Activated CD8-positive, alpha-beta T cell treated with anti-CD3 and anti-CD28 coated beads for 36 hours (primary cell): Measurements from ENCODE around the gene NPRL2. TPM values are rescaled to one million over a fixed set of nuclear protein-coding genes. Genes with fewer than 3 reads are reported as not detected.

Source experiments
- ATAC-seq: fragments of 200-7000 bp; cut with Tn5 transposase; one replicate; pipeline ENCODE4 v1.10.0; 2021; ENCODE audit warnings: mild to moderate bottlenecking, moderate library complexity
- CTCF ChIA-PET: fragments of 350-600 bp; sonication (Branson Sonifier 250); formaldehyde crosslinking; loops from one replicate; lab custom pipeline; 2021; ENCODE audit warnings: antibody characterized with exemption; lab: Charles Lee
- POLR2A ChIA-PET: fragments of 350-600 bp; sonication (Branson Sonifier 250); formaldehyde crosslinking; loops from one replicate; lab custom pipeline; 2021; ENCODE audit warnings: antibody characterized with exemption; lab: Charles Lee
- DNase-seq: peaks from one replicate; pipeline ENCODE4 v3.0.0-alpha.2; 2020
- H3K27ac Mint-ChIP-seq: one replicate; pipeline ENCODE4 v1.8.0; 2021; ENCODE audit warnings: mild to moderate bottlenecking, mixed read lengths
- H3K27me3 Mint-ChIP-seq: one replicate; pipeline ENCODE4 v1.8.0; 2021; ENCODE audit warnings: mixed read lengths
- H3K36me3 Mint-ChIP-seq: one replicate; pipeline ENCODE4 v1.8.0; 2021; ENCODE audit warnings: low read depth, mixed read lengths
- H3K4me1 Mint-ChIP-seq: one replicate; pipeline ENCODE4 v1.8.0; 2021; ENCODE audit warnings: low read depth, mixed read lengths
- H3K4me3 Mint-ChIP-seq: one replicate; pipeline ENCODE4 v1.8.0; 2021; ENCODE audit warnings: mild to moderate bottlenecking, moderate library complexity, mixed read lengths
- H3K9me3 Mint-ChIP-seq: one replicate; pipeline ENCODE4 v1.8.0; 2021; ENCODE audit warnings: mixed read lengths
- CTCF ChIP-seq: fragments of 200-600 bp; IDR thresholded peaks from one replicate; pipeline ENCODE4 v1.8.0; 2022; ENCODE audit warnings: antibody characterized with exemption, mild to moderate bottlenecking
- intact Hi-C: fragments of 100-400 bp; cut with micrococcal nuclease; formaldehyde crosslinking; loops from one replicate; pipeline ENCODE4 v1.10.0; 2022
- total RNA-seq, 2 experiments: library from RNA; stranded (reverse); gene quantifications; one replicate each; pipeline ENCODE4 v1.2.3, GENCODE V29; 2021

NPRL2 gene
- total RNA-seq, 2 experiments from 2014 or later = 41.3 to 44.7 TPM

DNA sequence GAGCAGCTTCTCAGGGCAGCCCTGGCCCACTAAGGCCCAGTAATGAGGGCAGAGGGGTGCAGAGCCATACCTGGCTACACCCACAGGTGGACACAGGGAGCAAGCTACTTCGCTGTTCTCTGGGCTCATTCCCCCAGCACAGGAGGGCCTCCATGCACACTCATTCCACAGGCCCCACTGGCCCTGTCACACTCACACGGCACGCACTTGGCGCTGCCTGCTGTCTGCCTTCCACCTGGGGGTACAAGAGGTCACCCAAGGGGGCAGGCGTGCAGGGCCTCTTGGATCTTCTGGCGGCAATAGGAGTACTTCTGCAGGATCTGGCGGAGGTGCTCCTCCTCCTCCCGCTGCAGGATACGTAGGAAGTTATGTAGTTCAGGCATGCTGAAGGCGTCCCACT, 20.2 kb downstream of the NPRL2 start:
- H3K27me3 Mint-ChIP-seq = no peaks in the 10 kb centered on the region
- H3K4me3 Mint-ChIP-seq = no peak overlapping the region
- DNase-seq (no peak), ATAC-seq (no peak)
- POLR2A ChIA-PET = interaction anchor here (1.0 to 10.9 kb wide), 4 partner anchors 10 to 38 kb away, joined by 3 to 126 read pairs (median 4); partner anchors contain the start of genes HYAL2, IFRD2, RASSF1 and ZMYND10
- TF ChIP-seq CTCF = no peak
- intact Hi-C loops = no loop called here
- no peak overlapping the region for H3K27ac Mint-ChIP-seq
- H3K36me3 Mint-ChIP-seq = peaks cover 49% of the 10 kb centered on the region
- CTCF ChIA-PET = interaction anchor here (2.8 kb wide), 1 partner anchor 84 kb away, joined by 9 read pairs; no protein-coding TSS in a partner anchor
- no peaks in the 10 kb centered on the region for H3K9me3 Mint-ChIP-seq
- H3K4me1 Mint-ChIP-seq = peaks cover 32% of the 10 kb centered on the region

DNA sequence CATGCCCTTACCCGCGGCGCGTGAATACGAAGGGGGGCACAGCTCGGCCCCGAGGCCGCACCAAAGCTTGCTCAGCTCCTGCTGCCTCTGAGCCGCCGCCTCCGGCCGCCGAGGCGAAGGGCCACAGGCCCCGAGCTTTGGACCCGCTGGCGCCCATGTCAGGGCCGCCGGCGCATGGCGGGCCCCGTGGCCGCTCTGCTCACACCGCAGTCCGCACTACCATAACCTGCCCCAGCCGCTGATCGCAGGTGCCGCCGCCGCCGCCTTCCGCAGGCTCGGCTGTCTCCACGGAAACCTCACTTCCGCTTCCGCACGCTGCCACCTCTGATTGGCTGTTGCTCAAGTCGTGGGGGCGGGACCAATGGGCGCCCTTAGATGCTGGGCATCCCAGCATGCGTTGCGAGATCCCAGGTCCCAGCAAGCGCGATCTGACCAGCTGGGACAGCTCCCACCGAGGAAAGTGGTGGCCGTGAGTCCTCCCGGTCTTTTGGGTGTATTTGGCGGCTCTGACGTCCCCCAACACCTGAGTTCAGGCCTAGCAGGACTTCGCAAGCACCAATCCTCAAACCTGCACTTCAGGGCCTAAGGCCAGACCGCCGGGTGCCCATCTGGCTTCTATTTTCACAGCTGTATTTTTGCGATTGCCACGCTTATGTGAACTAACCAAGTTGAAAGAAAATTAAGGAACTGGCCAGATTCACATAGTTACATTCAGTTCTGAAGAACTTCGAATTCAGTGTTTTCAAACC, 22.5 kb downstream of the NPRL2 start, which contains the start of gene TUSC2:
Gene TUSC2 (minus strand): TSS at position 281 of the 749 bp plus-strand sequence. CDS start 124 bp downstream, at position 157.
- DNase-seq (peak; percentile 99), ATAC-seq (peak; percentile 94)
- intact Hi-C loops = no loop called here
- ChIA-PET CTCF (interaction anchor here (0.7 to 2.8 kb wide), 8 partner anchors 8 to 101 kb away, joined by 3 to 17 read pairs (median 7); partner anchors contain the start of genes HYAL3 and NAA80), POLR2A (interaction anchor here (0.8 to 3.2 kb wide), 12 partner anchors 8 to 52 kb away, joined by 3 to 51 read pairs (median 3); partner anchors contain the start of genes RASSF1 and ZMYND10)
- peaks cover 31% of the 10 kb centered on the region for H3K36me3 Mint-ChIP-seq
- no peaks in the 10 kb centered on the region for H3K9me3 Mint-ChIP-seq
- no peaks in the 10 kb centered on the region for H3K27me3 Mint-ChIP-seq
- H3K27ac Mint-ChIP-seq = peak within 1 kb of the TSS; percentile 72
- H3K4me1 Mint-ChIP-seq = peaks cover 19% of the 10 kb centered on the region
- H3K4me3 Mint-ChIP-seq = peak within 1 kb of the TSS; percentile 81
- TF ChIP-seq CTCF = no peak

DNA sequence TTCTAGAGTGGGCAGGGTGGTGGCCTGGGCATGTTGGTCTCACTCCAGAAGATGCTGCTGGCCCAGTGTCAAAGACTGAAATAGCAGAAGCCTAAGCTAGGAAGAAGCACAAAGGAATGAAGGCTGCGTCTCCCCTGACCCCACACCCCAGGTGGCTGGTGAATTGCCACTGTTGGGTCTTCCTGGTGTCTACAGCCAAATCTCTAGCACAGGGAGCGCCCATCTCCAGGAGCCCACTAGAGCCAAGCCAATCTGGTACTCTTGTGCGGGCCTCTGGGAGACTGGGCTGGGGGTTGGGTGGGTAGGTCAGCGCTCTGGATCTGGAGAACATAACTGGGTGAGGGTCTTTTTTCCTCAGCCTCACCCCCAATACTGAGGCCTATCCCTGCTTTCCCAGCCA, 23.4 kb downstream of the NPRL2 start:
- ChIA-PET CTCF (interaction anchor here (0.8 to 2.0 kb wide), 6 partner anchors 7 to 28 kb away, joined by 3 to 17 read pairs (median 7); partner anchors contain the start of genes HYAL3 and NAA80), POLR2A (interaction anchor here (1.0 to 3.2 kb wide), 7 partner anchors 8 to 51 kb away, joined by 3 to 51 read pairs (median 3); partner anchors contain the start of gene ZMYND10)
- H3K27me3 Mint-ChIP-seq = no peaks in the 10 kb centered on the region
- no peak for DNase-seq
- intact Hi-C loops = no loop called here
- peaks cover 23% of the 10 kb centered on the region for H3K36me3 Mint-ChIP-seq
- no peak for ATAC-seq
- H3K9me3 Mint-ChIP-seq = no peaks in the 10 kb centered on the region
- H3K4me1 Mint-ChIP-seq = peaks cover 22% of the 10 kb centered on the region
- H3K4me3 Mint-ChIP-seq = peak overlapping the region; percentile 81
- no peak for TF ChIP-seq CTCF
- H3K27ac Mint-ChIP-seq = peak overlapping the region; percentile 71

DNA sequence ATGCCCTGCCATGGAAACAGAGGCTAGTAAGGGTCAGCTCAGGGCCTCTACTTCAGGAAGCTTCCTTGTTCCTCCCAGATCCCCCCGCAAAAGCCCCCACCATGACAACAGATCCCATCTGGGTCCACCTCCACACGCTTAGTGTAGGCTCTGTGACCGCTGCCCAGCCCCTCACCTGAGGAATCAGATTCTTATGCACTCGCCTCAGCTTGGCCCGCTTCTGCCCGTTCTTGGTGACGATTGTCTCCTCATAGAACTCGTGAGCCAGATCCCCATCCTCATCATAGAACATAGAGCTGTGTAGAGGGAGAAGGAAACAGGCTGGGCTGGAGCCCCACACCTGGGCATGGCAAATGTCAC, 24.4 kb downstream of the NPRL2 start:
- no peaks in the 10 kb centered on the region for H3K9me3 Mint-ChIP-seq
- peaks cover 13% of the 10 kb centered on the region for H3K36me3 Mint-ChIP-seq
- no peaks in the 10 kb centered on the region for H3K27me3 Mint-ChIP-seq
- ChIA-PET CTCF (interaction anchor here (0.6 to 1.2 kb wide), 2 partner anchors 27 to 79 kb away, joined by 3 read pairs; partner anchors contain the start of genes HYAL3 and NAA80), POLR2A (interaction anchor here (13.4 kb wide), 1 partner anchor 10 kb away, joined by 126 read pairs; the partner anchor contains the start of gene RASSF1)
- H3K27ac Mint-ChIP-seq = no peak overlapping the region
- DNase-seq (no peak), ATAC-seq (no peak)
- intact Hi-C loops = no loop called here
- peaks cover 23% of the 10 kb centered on the region for H3K4me1 Mint-ChIP-seq
- H3K4me3 Mint-ChIP-seq = peak overlapping the region; percentile 19
- no peak for TF ChIP-seq CTCF
